ENCODE data around the gene UFL1. TPM values are rescaled to one million over a fixed set of nuclear protein-coding genes. Genes with fewer than 3 reads are reported as not detected.

The UFL1 gene
- total RNA-seq, 4 donors from 2014 or later: 21.3 to 27.0 (median 23.2) TPM

DNA sequence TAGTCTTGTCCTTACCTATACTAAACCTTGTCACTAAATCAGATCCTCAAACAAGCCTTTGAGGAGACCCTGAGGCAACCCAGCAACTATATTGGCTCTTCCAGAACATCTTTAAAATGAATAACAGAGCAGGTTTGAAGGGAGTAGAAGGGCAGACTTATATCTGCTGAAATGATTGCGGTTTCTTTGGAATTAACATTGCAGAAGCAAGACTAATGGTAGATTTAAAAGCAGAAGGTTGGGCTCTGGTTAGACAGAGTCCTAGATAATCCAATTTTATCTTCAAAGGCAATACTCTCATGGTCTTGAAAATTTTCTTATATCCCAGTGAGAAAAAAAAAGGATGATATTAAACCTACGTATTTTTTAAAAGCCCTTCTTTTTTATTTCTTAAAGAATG is 60.4 kb downstream of the UFL1 start:
- DNase-seq (ENCODE audit: extremely low spot score): no peak
- Histone ChIP-seq H3K27ac (replicated peaks in 1 of 4) (no peak overlapping the region), H3K36me3 (no peaks in the 10 kb centered on the region), H3K27me3 (no peaks in the 10 kb centered on the region), H3K4me3 (no peak overlapping the region), H3K9me3 (no peaks in the 10 kb centered on the region), H3K4me1 (no peaks in the 10 kb centered on the region)
- WGBS: 82% methylated on average over 2 of the region's 2 CpGs
- intact Hi-C loops (cut with DNase I): no loop called here
- TF ChIP-seq POLR2AphosphoS5 (IDR thresholded peaks at IDR 0.05): no peak

DNA sequence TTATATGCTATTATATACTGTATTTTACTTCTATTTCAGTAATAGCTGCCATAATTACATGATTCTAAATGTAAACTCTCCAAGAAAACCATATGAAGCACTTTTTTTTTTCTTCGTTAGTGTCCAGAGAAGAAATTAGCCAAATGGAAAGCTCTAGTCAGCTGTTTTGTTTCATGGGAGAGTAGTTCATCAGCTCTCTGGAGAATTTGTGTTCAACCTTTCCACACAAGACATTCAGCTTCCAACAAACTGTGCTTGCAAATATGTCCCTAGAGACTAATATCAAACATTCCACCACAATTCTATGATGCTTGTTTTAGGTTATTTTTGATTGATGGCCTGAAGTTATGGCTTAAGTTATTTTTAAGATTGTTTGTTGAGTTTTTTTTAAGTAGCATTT is 60.8 kb downstream of the UFL1 start:
- no peaks in the 10 kb centered on the region for H3K4me1 ChIP-seq
- no peak overlapping the region for H3K4me3 ChIP-seq
- H3K27ac ChIP-seq (replicated peaks in 1 of 4): no peak overlapping the region
- intact Hi-C loops (cut with DNase I): no loop called here
- no peak for DNase-seq (ENCODE audit: extremely low spot score)
- 83% methylated on average over 1 of the region's 1 CpG for WGBS
- no peaks in the 10 kb centered on the region for H3K9me3 ChIP-seq
- H3K27me3 ChIP-seq: no peaks in the 10 kb centered on the region
- TF ChIP-seq, protein P1, sequence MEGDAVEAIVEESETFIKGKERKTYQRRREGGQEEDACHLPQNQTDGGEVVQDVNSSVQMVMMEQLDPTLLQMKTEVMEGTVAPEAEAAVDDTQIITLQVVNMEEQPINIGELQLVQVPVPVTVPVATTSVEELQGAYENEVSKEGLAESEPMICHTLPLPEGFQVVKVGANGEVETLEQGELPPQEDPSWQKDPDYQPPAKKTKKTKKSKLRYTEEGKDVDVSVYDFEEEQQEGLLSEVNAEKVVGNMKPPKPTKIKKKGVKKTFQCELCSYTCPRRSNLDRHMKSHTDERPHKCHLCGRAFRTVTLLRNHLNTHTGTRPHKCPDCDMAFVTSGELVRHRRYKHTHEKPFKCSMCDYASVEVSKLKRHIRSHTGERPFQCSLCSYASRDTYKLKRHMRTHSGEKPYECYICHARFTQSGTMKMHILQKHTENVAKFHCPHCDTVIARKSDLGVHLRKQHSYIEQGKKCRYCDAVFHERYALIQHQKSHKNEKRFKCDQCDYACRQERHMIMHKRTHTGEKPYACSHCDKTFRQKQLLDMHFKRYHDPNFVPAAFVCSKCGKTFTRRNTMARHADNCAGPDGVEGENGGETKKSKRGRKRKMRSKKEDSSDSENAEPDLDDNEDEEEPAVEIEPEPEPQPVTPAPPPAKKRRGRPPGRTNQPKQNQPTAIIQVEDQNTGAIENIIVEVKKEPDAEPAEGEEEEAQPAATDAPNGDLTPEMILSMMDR (IDR thresholded peaks at IDR 0.05): no peak
- peak in 1 of 2 donors; percentile 13 for TF ChIP-seq POLR2AphosphoS5 (IDR thresholded peaks at IDR 0.05)
- no peaks in the 10 kb centered on the region for H3K36me3 ChIP-seq

DNA sequence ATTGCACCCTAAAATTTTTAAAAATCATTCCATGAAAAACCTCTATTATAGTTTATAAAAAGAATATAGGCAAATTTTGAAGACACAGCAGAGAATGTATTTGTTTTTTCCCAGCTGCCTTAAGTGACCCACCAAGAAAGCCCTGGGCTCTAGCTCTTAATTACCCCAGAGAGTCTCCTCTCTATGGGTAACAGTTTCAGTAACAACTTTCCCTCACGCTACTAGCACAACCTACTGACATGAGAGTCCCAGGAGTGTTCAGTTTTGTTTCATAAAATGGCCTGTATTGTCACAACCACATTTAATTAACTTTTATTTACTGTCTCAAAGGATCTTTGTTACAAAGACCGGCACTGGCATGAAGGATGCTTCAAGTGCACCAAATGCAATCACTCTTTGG is 82.8 kb downstream of the UFL1 start:
- 65% methylated on average over 2 of the region's 2 CpGs for WGBS
- no peak overlapping the region for H3K27ac ChIP-seq (replicated peaks in 1 of 4)
- intact Hi-C loops (cut with DNase I): no loop called here

More for the DNA sequence above, 82.8 kb downstream of the UFL1 start:
- TF ChIP-seq POLR2A (IDR thresholded peaks at IDR 0.05; ENCODE audit: low read depth) (no peak), EP300 (IDR thresholded peaks at IDR 0.05) (no peak), POLR2AphosphoS5 (IDR thresholded peaks at IDR 0.05) (no peak)
- TF ChIP-seq, protein P1 (IDR thresholded peaks at IDR 0.05): no peak
- Histone ChIP-seq H3K27me3 (no peaks in the 10 kb centered on the region), H3K4me3 (no peak overlapping the region), H3K4me1 (no peaks in the 10 kb centered on the region), H3K9me3 (no peaks in the 10 kb centered on the region), H3K36me3 (no peaks in the 10 kb centered on the region)
- no peak for DNase-seq (ENCODE audit: extremely low spot score)

Other genes starting within 250 kb of the UFL1 start
- gene FHL5, start 41.3 kb downstream of the UFL1 start, total RNA-seq: 10 to 100 TPM; 10.8 to 33.7 (median 18.0) TPM